ENCODE measurements around the gene HIF1A. TPM values are rescaled to one million over a fixed set of nuclear protein-coding genes. Genes with fewer than 3 reads are reported as not detected.
A peak's percentile ranks its signal among the peaks of the same experiment; 100 is the strongest.
"Not testable (repeated sequence)": the region's sequence is repeated elsewhere in the genome, so short reads cannot be mapped to it uniquely, and the experiment has no call there.

The HIF1A gene
- total and polyA plus RNA-seq, 12 donors: 47.2 to 531 (median 331) TPM

DNA sequence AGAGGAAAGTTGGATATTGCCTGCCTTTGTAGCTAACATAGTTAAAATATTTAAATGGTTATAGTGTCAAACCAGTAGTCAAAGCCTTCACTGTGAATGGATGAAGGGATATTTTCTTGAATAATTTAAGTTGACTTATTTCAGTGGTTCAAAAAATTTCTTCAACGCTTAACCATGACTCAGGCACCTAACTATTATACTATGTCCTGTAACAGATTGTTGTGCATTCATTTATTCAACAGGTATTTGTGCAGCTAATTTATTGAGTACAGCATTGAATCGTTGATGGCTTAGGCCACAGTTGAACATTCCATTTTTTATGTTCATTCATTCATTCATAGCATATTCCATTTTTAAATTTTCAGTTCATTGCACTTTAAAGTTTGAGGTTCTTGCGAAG is 9.2 kb downstream of the HIF1A start:
- no peaks in the 10 kb centered on the region for H3K36me3 ChIP-seq (replicated peaks in 1 of 2)
- intact Hi-C loops (cut with DNase I): no loop called here
- H3K27ac ChIP-seq: no peak overlapping the region
- WGBS, 4 donors: 72 to 85% (median 77%) methylated on average over 3 of the region's 3 CpGs
- DNase-seq: no peak
- TF ChIP-seq, protein P1, sequence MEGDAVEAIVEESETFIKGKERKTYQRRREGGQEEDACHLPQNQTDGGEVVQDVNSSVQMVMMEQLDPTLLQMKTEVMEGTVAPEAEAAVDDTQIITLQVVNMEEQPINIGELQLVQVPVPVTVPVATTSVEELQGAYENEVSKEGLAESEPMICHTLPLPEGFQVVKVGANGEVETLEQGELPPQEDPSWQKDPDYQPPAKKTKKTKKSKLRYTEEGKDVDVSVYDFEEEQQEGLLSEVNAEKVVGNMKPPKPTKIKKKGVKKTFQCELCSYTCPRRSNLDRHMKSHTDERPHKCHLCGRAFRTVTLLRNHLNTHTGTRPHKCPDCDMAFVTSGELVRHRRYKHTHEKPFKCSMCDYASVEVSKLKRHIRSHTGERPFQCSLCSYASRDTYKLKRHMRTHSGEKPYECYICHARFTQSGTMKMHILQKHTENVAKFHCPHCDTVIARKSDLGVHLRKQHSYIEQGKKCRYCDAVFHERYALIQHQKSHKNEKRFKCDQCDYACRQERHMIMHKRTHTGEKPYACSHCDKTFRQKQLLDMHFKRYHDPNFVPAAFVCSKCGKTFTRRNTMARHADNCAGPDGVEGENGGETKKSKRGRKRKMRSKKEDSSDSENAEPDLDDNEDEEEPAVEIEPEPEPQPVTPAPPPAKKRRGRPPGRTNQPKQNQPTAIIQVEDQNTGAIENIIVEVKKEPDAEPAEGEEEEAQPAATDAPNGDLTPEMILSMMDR (IDR thresholded peaks at IDR 0.05): no peak
- TF ChIP-seq POLR2A (IDR thresholded peaks at IDR 0.05): no peak
- no peak overlapping the region for H3K4me3 ChIP-seq
- H3K9me3 ChIP-seq (replicated peaks in 1 of 3): no peaks in the 10 kb centered on the region
- H3K27me3 ChIP-seq: no peaks in the 10 kb centered on the region
- H3K4me1 ChIP-seq (replicated peaks in 1 of 2): peaks cover 16 to 77% of the 10 kb centered on the region in 2 donors

DNA sequence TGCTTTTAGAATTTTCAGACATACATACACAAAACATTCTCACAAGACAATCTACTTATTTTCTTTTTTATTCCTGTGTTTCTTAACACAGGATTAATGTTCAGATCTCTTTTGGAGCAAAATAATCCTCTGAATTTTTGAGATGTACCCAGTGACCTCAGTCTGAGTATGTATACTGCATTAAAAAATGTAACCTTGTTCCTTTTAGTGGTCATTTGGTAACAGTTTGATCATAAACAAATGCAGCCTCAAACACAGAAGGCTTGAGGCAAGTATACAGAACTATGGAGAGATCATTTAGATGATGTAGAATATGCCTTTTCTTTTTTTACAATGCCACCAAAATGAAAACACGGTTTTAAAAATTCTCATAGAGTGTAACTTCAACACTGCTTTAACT is 9.7 kb downstream of the HIF1A start:
- H3K4me3 ChIP-seq: no peak overlapping the region
- no peaks in the 10 kb centered on the region for H3K9me3 ChIP-seq (replicated peaks in 1 of 3)
- intact Hi-C loops (cut with DNase I): no loop called here
- no peaks in the 10 kb centered on the region for H3K36me3 ChIP-seq (replicated peaks in 1 of 2)
- peak overlapping the region in 1 of 5 donors; percentile 8 for H3K27ac ChIP-seq
- TF ChIP-seq, protein P1 (IDR thresholded peaks at IDR 0.05): no peak
- no peak for TF ChIP-seq POLR2A (IDR thresholded peaks at IDR 0.05)
- H3K27me3 ChIP-seq: no peaks in the 10 kb centered on the region
- WGBS, 4 donors: 66 to 77% (median 69%) methylated on average over 1 of the region's 1 CpG
- H3K4me1 ChIP-seq (replicated peaks in 1 of 2): peaks cover 19 to 77% of the 10 kb centered on the region in 2 donors
- DNase-seq: no peak

DNA sequence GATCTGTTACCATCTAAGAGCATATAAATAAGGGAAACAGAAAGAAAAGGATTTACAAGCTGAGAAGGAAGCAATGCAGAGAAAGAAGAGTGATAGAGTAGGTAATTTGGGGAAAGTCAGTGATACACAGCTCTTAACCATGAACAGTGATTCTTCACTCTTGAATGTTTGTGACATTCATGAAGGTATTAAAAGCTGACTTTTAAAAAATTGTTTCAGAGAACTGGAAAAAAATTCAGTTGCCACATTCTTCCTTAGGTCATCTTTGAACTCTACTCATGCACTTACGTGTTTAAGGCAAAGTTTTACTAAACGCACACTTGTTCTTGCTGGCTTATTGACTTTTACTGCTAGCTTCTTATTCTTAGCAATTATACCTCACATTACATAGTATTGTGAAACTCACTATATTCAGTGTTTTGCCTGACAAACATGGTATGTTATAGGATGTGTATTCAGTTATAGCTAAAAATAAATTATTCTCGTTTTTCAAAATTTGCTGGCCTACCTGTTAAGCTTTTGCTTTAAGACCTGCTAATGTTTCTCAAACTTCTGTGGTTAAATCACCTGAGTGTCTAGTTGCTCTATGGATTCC is 10.9 kb downstream of the HIF1A start:
- no peak for DNase-seq
- peaks cover 22 to 77% of the 10 kb centered on the region in 2 donors for H3K4me1 ChIP-seq (replicated peaks in 1 of 2)
- intact Hi-C loops (cut with DNase I): no loop called here
- peak overlapping the region in 1 of 5 donors; percentile 1 for H3K27ac ChIP-seq
- no peaks in the 10 kb centered on the region for H3K9me3 ChIP-seq (replicated peaks in 1 of 3)
- no peak overlapping the region for H3K4me3 ChIP-seq
- TF ChIP-seq, protein P1 (IDR thresholded peaks at IDR 0.05): no peak
- TF ChIP-seq POLR2A (IDR thresholded peaks at IDR 0.05): no peak
- no peaks in the 10 kb centered on the region for H3K27me3 ChIP-seq
- no peaks in the 10 kb centered on the region for H3K36me3 ChIP-seq (replicated peaks in 1 of 2)
- WGBS, 4 donors: 52 to 63% (median 55%) methylated on average over 3 of the region's 3 CpGs

DNA sequence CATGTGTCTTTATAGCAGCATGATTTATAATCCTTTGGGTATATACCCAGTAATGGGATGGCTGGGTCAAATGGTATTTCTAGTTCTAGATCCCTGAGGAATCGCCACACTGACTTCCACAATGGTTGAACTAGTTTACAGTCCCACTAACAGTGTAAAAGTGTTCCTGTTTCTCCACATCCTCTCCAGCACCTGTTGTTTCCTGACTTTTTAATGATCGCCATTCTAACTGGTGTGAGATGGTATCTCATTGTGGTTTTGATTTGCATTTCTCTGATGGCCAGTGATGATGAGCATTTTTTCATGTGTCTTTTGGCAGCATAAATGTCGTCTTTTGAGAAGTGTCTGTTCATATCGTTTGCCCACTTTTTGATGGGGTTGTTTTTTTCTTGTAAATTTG is 12.5 kb downstream of the HIF1A start:
- H3K36me3 ChIP-seq (replicated peaks in 1 of 2); H3K27me3 ChIP-seq; DNase-seq; intact Hi-C loops (cut with DNase I); H3K27ac ChIP-seq; H3K4me3 ChIP-seq; H3K9me3 ChIP-seq (replicated peaks in 1 of 3): not testable (repeated sequence)
- 85 to 93% (median 87%) methylated on average over 2 to 3 of the region's 4 CpGs for WGBS, 4 donors
- peaks cover 31 to 79% of the 10 kb centered on the region in 2 donors for H3K4me1 ChIP-seq (replicated peaks in 1 of 2)

DNA sequence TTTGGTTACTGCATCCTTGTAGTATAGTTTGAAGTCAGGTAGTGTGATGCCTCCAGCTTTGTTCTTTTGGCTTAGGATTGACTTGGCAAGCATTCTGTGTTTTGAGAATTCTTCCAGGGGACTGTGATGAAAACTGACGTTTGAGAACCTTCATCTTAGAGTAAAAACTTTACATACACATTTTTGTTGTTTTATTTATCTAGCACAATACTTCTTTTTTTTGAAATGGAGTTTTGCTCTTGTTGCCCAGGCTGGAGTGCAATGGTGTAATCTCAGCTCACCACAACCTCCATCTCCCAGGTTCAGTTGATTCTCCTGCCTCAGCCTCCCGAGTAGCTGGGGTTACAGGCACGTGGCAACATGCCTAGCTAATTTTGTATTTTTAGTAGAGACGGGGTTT is 13.4 kb downstream of the HIF1A start:
- intact Hi-C loops (cut with DNase I); H3K27me3 ChIP-seq; H3K36me3 ChIP-seq (replicated peaks in 1 of 2); H3K9me3 ChIP-seq (replicated peaks in 1 of 3); DNase-seq; H3K27ac ChIP-seq; H3K4me3 ChIP-seq: not testable (repeated sequence)
- peaks cover 35 to 79% of the 10 kb centered on the region in 2 donors for H3K4me1 ChIP-seq (replicated peaks in 1 of 2)
- 54 to 66% (median 62%) methylated on average over 4 of the region's 4 CpGs for whole genome bisulfite sequencing, 4 donors
